GM12891 (cell line): ENCODE measurements around the gene DCAF4. TPM values are rescaled to one million over a fixed set of nuclear protein-coding genes. Genes with fewer than 3 reads are reported as not detected.

Source experiments
- DNase-seq: peaks from one replicate; pipeline ENCODE4 v3.0.0; 2011; ENCODE audit warnings: low spot score; ENCODE audit not compliant: insufficient read length
- FAIRE-seq: peaks from 2 replicates; lab custom pipeline; 2011; peaks lifted over from hg19 to GRCh38; lab: Jason Lieb, UNC
- PAX5 ChIP-seq: IDR thresholded peaks from 2 replicates; pipeline ENCODE4 v1.6.1; 2011; ENCODE audit warnings: low read length, moderate library complexity, mild to moderate bottlenecking; ENCODE audit not compliant: insufficient read depth, severe bottlenecking
- POLR2A ChIP-seq: IDR thresholded peaks from 2 replicates; pipeline ENCODE4 v1.6.1; 2011; ENCODE audit warnings: low read depth, low read length, control low read depth
- POLR2AphosphoS5 ChIP-seq: IDR thresholded peaks from 2 replicates; pipeline ENCODE4 v1.6.1; 2011; ENCODE audit warnings: low read depth, low read length, control low read depth
- POU2F2 ChIP-seq: IDR thresholded peaks from 2 replicates; pipeline ENCODE4 v1.6.1; 2011; ENCODE audit warnings: low read depth, mild to moderate bottlenecking, control low read depth, low read length, moderate library complexity
- SPI1 ChIP-seq: IDR thresholded peaks from 2 replicates; pipeline ENCODE4 v1.6.1; 2011; ENCODE audit warnings: low read depth, low read length, control low read depth
- TAF1 ChIP-seq: IDR thresholded peaks from 2 replicates; pipeline ENCODE4 v1.6.1; 2011; ENCODE audit warnings: low read depth, low read length, control low read depth
- polyA plus RNA-seq: library from polyadenylated mRNA; unstranded; fragments of >200 nt; gene quantifications from one replicate; pipeline ENCODE4 v1.2.1, GENCODE V29; 2012; ENCODE audit warnings: low read depth, missing spikeins, inconsistent platforms; ENCODE audit not compliant: missing spikeins

The DCAF4 gene
- polyA plus RNA-seq, result 10.9 TPM

GRCh38 chr14:72926292-72927028, at the start of gene DCAF4:
DCAF4 (plus strand) TSS chr14:72926464; CDS start chr14:72937979, 11,515 bp downstream.
- FAIRE-seq (peak; percentile 98), DNase-seq (peak; percentile 98)
- TF ChIP-seq POLR2A, result no peak; the same call in none of the 2 replicates
- no peak for TF ChIP-seq TAF1
- no peak for TF ChIP-seq PAX5
- TF ChIP-seq SPI1, result no peak
- no peak for TF ChIP-seq POLR2AphosphoS5
- no peak; the same call in 1 of the 2 replicates for TF ChIP-seq POU2F2

GRCh38 chr14:72876710-72877063, 49.6 kb upstream of the DCAF4 start:
- no peak for TF ChIP-seq TAF1
- TF ChIP-seq POU2F2, result no peak
- TF ChIP-seq PAX5, result no peak
- no peak for TF ChIP-seq POLR2A
- TF ChIP-seq SPI1, result no peak
- DNase-seq (no peak), FAIRE-seq (no peak)

GRCh38 chr14:72878746-72879145, 47.5 kb upstream of the DCAF4 start:
- FAIRE-seq, result no peak
- TF ChIP-seq POLR2A (no peak), POU2F2 (no peak), SPI1 (no peak), POLR2AphosphoS5 (no peak), TAF1 (no peak), PAX5 (no peak)

GRCh38 chr14:72879431-72879830, 46.8 kb upstream of the DCAF4 start:
- no peak for TF ChIP-seq POLR2AphosphoS5
- no peak for TF ChIP-seq SPI1
- TF ChIP-seq POU2F2, result no peak
- no peak for TF ChIP-seq TAF1
- no peak for TF ChIP-seq POLR2A
- TF ChIP-seq PAX5, result no peak
- FAIRE-seq (no peak), DNase-seq (no peak)

More at GRCh38 chr14:72878746-72879145, 47.5 kb upstream of the DCAF4 start:
- DNase-seq, result no peak

GRCh38 chr14:72880164-72880563, 46.1 kb upstream of the DCAF4 start:
- FAIRE-seq, result no peak
- TF ChIP-seq POLR2AphosphoS5, result no peak
- no peak for TF ChIP-seq TAF1
- TF ChIP-seq POLR2A, result no peak
- no peak for TF ChIP-seq POU2F2
- no peak for TF ChIP-seq PAX5
- no peak for TF ChIP-seq SPI1
- no peak for DNase-seq

GRCh38 chr14:72880820-72881219, 45.4 kb upstream of the DCAF4 start:
- DNase-seq (no peak), FAIRE-seq (no peak)

GRCh38 chr14:72881543-72881942, 44.7 kb upstream of the DCAF4 start:
- DNase-seq, result no peak
- FAIRE-seq, result no peak
- no peak for TF ChIP-seq SPI1

More at GRCh38 chr14:72880820-72881219, 45.4 kb upstream of the DCAF4 start:
- peak; percentile 93 for TF ChIP-seq SPI1
- TF ChIP-seq POU2F2, result no peak

- no peak for TF ChIP-seq SPI1
- TF ChIP-seq TAF1, result no peak
- no peak for TF ChIP-seq PAX5
- TF ChIP-seq POLR2A, result no peak
- no peak for TF ChIP-seq POLR2AphosphoS5
- TF ChIP-seq POU2F2, result no peak
- DNase-seq, result no peak
These were observed 44.2 kb upstream of the DCAF4 start for GRCh38 chr14:72882047-72882446.

GRCh38 chr14:72882463-72882862, 43.8 kb upstream of the DCAF4 start:
- DNase-seq (no peak), FAIRE-seq (no peak)
- TF ChIP-seq SPI1 (no peak), POU2F2 (no peak), POLR2AphosphoS5 (no peak), TAF1 (no peak), POLR2A (no peak), PAX5 (no peak)

More at GRCh38 chr14:72882047-72882446, 44.2 kb upstream of the DCAF4 start:
- no peak for FAIRE-seq

GRCh38 chr14:72883109-72883508, 43.2 kb upstream of the DCAF4 start:
- TF ChIP-seq TAF1 (no peak), SPI1 (no peak), POLR2A (no peak), POU2F2 (no peak), POLR2AphosphoS5 (no peak), PAX5 (no peak)
- FAIRE-seq (no peak), DNase-seq (no peak)
